HepG2 (cell line): Measurements from ENCODE around the gene SCFD2. TPM values are rescaled to one million over a fixed set of nuclear protein-coding genes. Genes with fewer than 3 reads are reported as not detected.

Experiments used
- ELF4 ChIP-seq: sonication (generic); formaldehyde crosslinking; IDR thresholded peaks from 2 replicates; pipeline ENCODE4 v1.5.0; 2020; ENCODE audit warnings: missing genetic modification reagents, mild to moderate bottlenecking, moderate library complexity, borderline replicate concordance
- ERF ChIP-seq: IDR thresholded peaks from 2 replicates; pipeline ENCODE4 v1.6.1; 2018; ENCODE audit warnings: missing biosample characterization, missing genetic modification reagents
- EZH2 ChIP-seq: conservative IDR thresholded peaks from 2 replicates; pipeline ENCODE4 v1.6.1; 2012; ENCODE audit warnings: mild to moderate bottlenecking, low read depth, low read length, moderate library complexity
- MAFF ChIP-seq: IDR thresholded peaks from 2 replicates; pipeline ENCODE4 v1.6.1; 2011; ENCODE audit warnings: low read depth, low read length, improper control_type of control experiment
- POLR2AphosphoS5 ChIP-seq: IDR thresholded peaks from 2 replicates; pipeline ENCODE4 v1.6.1; 2012; ENCODE audit warnings: low read depth, low read length
- RAD51 ChIP-seq: fragments of 450-650 bp; IDR thresholded peaks from 2 replicates; pipeline ENCODE4 v1.6.1; 2016; ENCODE audit warnings: borderline replicate concordance
- SNAPC4 ChIP-seq: sonication (generic); formaldehyde crosslinking; IDR thresholded peaks from 2 replicates; pipeline ENCODE4 v1.4.0; 2020; ENCODE audit warnings: mild to moderate bottlenecking, missing genetic modification reagents
- TEAD3 ChIP-seq: optimal IDR thresholded peaks from 2 replicates; pipeline ENCODE3; 2016; ENCODE audit warnings: borderline replicate concordance
- TFE3 ChIP-seq: IDR thresholded peaks from 2 replicates; pipeline ENCODE4 v1.6.1; 2016
- ZFP82 ChIP-seq: sonication (generic); formaldehyde crosslinking; IDR thresholded peaks from 2 replicates; pipeline ENCODE4 v1.5.1; 2020; ENCODE audit warnings: mild to moderate bottlenecking, missing genetic modification reagents, borderline replicate concordance
- ZFY ChIP-seq: sonication (generic); formaldehyde crosslinking; IDR thresholded peaks from 2 replicates; pipeline ENCODE4 v1.4.0; 2020; ENCODE audit warnings: missing genetic modification reagents
- ZKSCAN5 ChIP-seq: sonication (generic); formaldehyde crosslinking; IDR thresholded peaks from 2 replicates; pipeline ENCODE4 v1.5.1; 2020; ENCODE audit warnings: mild to moderate bottlenecking, missing genetic modification reagents
- ZNF230 ChIP-seq: sonication (generic); formaldehyde crosslinking; IDR thresholded peaks from 2 replicates; pipeline ENCODE4 v1.4.0; 2020; ENCODE audit warnings: mild to moderate bottlenecking, missing genetic modification reagents
- ZNF232 ChIP-seq: sonication (generic); formaldehyde crosslinking; IDR thresholded peaks from 2 replicates; pipeline ENCODE4 v1.4.0; 2020; ENCODE audit warnings: missing genetic modification reagents, borderline replicate concordance
- ZNF552 ChIP-seq: sonication (generic); formaldehyde crosslinking; IDR thresholded peaks from 2 replicates; pipeline ENCODE4 v1.9.0; 2022; ENCODE audit warnings: missing genetic modification reagents, mild to moderate bottlenecking, borderline replicate concordance
- polyA plus RNA-seq, 8 experiments: library from polyadenylated mRNA; depleted of rRNA in 3 of 8; stranded (reverse) in 7 of 8; unstranded in 1 of 8; fragments of >200 nt; fragmentation: Illumina TruSeq in 4 of 8; extraction: Trizol in 4 of 8; gene quantifications; 2 replicates each; pipeline versions ENCODE4 v1.2.1 to v1.2.3, GENCODE V29; 2011 to 2016; ENCODE audit warnings: low read depth in 4 of 8, missing spikeins in 1 of 8, mixed read lengths in 1 of 8; ENCODE audit not compliant: insufficient read depth in 1 of 8
- total RNA-seq, 5 experiments: library from RNA; depleted of rRNA; stranded (reverse); fragments of >200 nt; fragmentation: Illumina TruSeq; extraction: Trizol; gene quantifications; 2 replicates each; pipeline ENCODE4 v1.2.3, GENCODE V29; 2016; ENCODE audit warnings: low read depth in 1 of 5
- TF ChIP-seq, protein P1 (sequence below): sonication (generic); formaldehyde crosslinking; IDR thresholded peaks from 2 replicates; pipeline ENCODE4 v1.4.0; 2020; ENCODE audit warnings: missing genetic modification reagents, borderline replicate concordance
- TF ChIP-seq, protein P2 (sequence below): sonication (generic); IDR thresholded peaks from 2 replicates; pipeline ENCODE4 v1.6.1; 2016; ENCODE audit warnings: low read depth, borderline replicate concordance

The SCFD2 gene
- total and polyA plus RNA-seq, 2 of the 13 experiments (the other 11 are each of a cell fraction or from before 2014, with no cell fraction given), result 4.6 to 15.6 TPM

DNA sequence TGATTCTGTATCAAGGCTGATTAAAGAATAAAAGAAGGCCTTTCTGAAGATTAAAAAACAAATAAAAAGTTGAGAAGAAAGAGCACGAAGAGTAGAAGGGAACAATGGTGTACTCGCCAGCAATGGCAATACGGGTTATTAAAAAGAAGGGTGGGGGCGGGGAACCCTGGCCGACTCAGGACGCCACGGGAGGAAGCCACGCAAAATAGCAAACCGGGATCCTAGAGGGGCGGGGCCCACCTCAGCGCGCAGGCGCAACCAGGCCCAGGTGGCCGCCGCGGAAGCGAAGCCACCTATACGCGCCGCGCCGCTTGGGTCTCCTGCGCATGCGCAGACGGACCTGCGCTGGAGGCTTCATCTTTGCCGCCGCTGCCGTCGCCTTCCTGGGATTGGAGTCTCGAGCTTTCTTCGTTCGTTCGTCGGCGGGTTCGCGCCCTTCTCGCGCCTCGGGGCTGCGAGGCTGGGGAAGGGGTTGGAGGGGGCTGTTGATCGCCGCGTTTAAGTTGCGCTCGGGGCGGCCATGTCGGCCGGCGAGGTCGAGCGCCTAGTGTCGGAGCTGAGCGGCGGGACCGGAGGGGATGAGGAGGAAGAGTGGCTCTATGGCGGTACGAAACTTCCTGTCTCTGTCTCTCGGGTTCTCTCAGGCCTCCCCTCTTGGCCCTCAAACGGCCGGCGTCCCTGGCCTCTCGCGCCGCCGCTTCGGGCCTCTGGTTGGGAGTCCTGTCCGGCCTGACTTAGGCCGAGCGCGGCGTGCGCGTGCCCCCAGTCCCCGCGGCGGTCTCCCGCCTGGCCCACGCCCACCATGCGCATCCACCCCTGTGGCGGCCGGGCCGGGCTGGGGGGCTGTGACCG is 11.7 kb upstream of the SCFD2 start, which contains the start of gene FIP1L1 (continued):
- TF ChIP-seq SNAPC4 (CRISPR knock-in tag) (0 out of 2 replicates have a peak, but pooled peaks have one; percentile 72), POLR2AphosphoS5 (peak; percentile 89), MAFF (no peak), TEAD3 (CRISPR knock-in tag) (no peak), ZFY (CRISPR knock-in tag) (peak; percentile 88), ELF4 (CRISPR knock-in tag) (0 out of 2 replicates have a peak, but pooled peaks have one; percentile 55), ZNF230 (CRISPR knock-in tag) (peak; percentile 96), ZNF552 (CRISPR knock-in tag) (0 out of 2 replicates have a peak, but pooled peaks have one; percentile 24), ZNF232 (CRISPR knock-in tag) (no peak), RAD51 (no peak), TFE3 (CRISPR knock-in tag) (0 out of 2 replicates have a peak, but pooled peaks have one; percentile 8), ERF (CRISPR knock-in tag) (peak; percentile 70), ZFP82 (CRISPR knock-in tag) (peak; percentile 94; the same call in 1 of the 2 replicates), ZKSCAN5 (no peak), EZH2 (no peak)
- TF ChIP-seq, protein P1, sequence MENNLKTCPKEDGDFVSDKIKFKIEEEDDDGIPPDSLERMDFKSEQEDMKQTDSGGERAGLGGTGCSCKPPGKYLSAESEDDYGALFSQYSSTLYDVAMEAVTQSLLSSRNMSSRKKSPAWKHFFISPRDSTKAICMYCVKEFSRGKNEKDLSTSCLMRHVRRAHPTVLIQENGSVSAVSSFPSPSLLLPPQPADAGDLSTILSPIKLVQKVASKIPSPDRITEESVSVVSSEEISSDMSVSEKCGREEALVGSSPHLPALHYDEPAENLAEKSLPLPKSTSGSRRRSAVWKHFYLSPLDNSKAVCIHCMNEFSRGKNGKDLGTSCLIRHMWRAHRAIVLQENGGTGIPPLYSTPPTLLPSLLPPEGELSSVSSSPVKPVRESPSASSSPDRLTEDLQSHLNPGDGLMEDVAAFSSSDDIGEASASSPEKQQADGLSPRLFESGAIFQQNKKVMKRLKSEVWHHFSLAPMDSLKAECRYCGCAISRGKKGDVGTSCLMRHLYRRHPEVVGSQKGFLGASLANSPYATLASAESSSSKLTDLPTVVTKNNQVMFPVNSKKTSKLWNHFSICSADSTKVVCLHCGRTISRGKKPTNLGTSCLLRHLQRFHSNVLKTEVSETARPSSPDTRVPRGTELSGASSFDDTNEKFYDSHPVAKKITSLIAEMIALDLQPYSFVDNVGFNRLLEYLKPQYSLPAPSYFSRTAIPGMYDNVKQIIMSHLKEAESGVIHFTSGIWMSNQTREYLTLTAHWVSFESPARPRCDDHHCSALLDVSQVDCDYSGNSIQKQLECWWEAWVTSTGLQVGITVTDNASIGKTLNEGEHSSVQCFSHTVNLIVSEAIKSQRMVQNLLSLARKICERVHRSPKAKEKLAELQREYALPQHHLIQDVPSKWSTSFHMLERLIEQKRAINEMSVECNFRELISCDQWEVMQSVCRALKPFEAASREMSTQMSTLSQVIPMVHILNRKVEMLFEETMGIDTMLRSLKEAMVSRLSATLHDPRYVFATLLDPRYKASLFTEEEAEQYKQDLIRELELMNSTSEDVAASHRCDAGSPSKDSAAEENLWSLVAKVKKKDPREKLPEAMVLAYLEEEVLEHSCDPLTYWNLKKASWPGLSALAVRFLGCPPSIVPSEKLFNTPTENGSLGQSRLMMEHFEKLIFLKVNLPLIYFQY (CRISPR knock-in tag), result no peak
- TF ChIP-seq, protein P2, sequence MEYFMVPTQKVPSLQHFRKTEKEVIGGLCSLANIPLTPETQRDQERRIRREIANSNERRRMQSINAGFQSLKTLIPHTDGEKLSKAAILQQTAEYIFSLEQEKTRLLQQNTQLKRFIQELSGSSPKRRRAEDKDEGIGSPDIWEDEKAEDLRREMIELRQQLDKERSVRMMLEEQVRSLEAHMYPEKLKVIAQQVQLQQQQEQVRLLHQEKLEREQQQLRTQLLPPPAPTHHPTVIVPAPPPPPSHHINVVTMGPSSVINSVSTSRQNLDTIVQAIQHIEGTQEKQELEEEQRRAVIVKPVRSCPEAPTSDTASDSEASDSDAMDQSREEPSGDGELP, result peak; percentile 58; the same call in 1 of the 2 replicates
